ENCODE measurements around the gene EBP.

- TF ChIP-seq, protein P1, sequence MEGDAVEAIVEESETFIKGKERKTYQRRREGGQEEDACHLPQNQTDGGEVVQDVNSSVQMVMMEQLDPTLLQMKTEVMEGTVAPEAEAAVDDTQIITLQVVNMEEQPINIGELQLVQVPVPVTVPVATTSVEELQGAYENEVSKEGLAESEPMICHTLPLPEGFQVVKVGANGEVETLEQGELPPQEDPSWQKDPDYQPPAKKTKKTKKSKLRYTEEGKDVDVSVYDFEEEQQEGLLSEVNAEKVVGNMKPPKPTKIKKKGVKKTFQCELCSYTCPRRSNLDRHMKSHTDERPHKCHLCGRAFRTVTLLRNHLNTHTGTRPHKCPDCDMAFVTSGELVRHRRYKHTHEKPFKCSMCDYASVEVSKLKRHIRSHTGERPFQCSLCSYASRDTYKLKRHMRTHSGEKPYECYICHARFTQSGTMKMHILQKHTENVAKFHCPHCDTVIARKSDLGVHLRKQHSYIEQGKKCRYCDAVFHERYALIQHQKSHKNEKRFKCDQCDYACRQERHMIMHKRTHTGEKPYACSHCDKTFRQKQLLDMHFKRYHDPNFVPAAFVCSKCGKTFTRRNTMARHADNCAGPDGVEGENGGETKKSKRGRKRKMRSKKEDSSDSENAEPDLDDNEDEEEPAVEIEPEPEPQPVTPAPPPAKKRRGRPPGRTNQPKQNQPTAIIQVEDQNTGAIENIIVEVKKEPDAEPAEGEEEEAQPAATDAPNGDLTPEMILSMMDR (conservative IDR thresholded peaks at IDR 0.05; ENCODE audit: low read depth in 2 of 2), result no peak
- TF ChIP-seq JUNB (IDR thresholded peaks at IDR 0.05; ENCODE audit: unreplicated experiment) (no peak), REST (IDR thresholded peaks at IDR 0.05; ENCODE audit: unreplicated experiment) (no peak), EZH2phosphoT487 (IDR thresholded peaks at IDR 0.05; ENCODE audit: unreplicated experiment) (no peak), EZH2 (IDR thresholded peaks at IDR 0.05; ENCODE audit: low read depth, unreplicated experiment) (no peak), POLR2AphosphoS5 (IDR thresholded peaks at IDR 0.05; ENCODE audit: low read depth) (no peak), ZNF331 (CRISPR knock-in tag; IDR thresholded peaks at IDR 0.05; ENCODE audit: low read depth) (no peak), ETS1 (IDR thresholded peaks at IDR 0.05) (no peak), CREB1 (CRISPR knock-in tag; IDR thresholded peaks at IDR 0.05; ENCODE audit: low read depth) (no peak), NANOG (IDR thresholded peaks at IDR 0.05; ENCODE audit: borderline replicate concordance) (no peak), ZNF114 (CRISPR knock-in tag; IDR thresholded peaks at IDR 0.05) (no peak), STAT1 (IDR thresholded peaks at IDR 0.05; ENCODE audit: unreplicated experiment) (no peak)
These were observed 48.4 kb downstream of the EBP start for GRCh38 chrX:48569958-48570357.

All from GM23338 (cell line).